Glomerular endothelial cell (primary cell): ENCODE results near the gene NRL. TPM values are rescaled to one million over a fixed set of nuclear protein-coding genes. Genes with fewer than 3 reads are reported as not detected.

Experiments
- DNase-seq: peaks from one replicate; pipeline ENCODE4 v3.0.0-alpha.2; 2011; ENCODE audit warnings: low read depth, low spot score; ENCODE audit errors: extremely low read depth
- total RNA-seq: library from RNA; depleted of rRNA; stranded (reverse); fragments of >200 nt; gene quantifications from 2 replicates; pipeline ENCODE4 v1.2.3, GENCODE V29; 2015

Gene NRL
- total RNA-seq, 1 donor from 2014 or later: 0.70 TPM

DNA sequence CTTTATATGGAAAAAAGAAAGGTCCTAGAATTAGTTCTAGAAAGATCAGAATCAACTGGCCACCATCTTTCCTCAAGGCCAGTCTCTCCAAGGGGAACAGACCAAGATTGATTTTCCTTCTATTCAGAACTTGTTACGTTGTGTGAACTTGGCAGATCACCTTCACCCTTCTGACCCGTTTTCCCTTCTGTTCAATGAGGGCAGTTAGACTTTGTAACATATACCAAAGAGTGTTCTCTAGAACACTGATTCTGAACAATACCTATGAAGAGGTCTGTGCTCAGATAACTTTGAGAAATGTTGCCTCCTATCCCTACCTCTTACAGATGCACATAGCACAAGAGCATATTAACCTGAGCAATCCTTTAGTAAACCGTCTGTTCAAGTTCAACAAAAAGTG, 31.3 kb downstream of the NRL start:
- DNase-seq: no peak

DNA sequence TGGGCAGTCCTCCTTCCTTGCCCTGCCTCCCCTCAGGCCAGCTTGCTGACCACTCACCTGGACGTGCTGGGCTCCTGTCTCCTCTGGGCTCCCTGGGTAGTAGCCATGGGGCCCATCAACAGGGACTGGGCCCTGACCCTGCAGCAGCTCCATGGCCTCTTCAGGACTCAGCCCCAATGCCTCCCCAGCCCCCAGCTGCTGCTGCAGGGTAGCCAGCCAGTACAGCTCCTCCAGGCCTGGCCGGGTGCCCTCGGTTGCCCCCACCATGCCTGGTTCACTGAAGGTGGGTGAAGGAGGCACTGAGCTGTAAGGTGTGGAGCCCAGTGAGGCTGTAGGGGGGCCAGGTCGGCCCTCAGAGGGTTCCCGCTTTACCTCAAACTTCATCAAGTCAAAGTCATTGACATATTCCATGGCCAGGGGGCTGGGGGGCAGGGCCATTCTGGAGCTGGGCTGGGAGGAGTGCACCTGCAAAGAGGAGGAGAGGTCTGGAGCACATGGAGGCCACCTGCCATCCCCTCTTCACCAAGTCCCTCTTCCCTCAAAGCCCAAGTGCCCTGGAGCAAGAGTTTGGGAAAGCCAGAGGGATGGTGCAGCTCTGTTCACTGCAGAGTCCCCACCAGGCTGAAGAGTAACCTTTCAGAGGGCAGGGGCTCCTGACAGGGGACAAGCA, 32.2 kb downstream of the NRL start:
- no peak for DNase-seq

DNA sequence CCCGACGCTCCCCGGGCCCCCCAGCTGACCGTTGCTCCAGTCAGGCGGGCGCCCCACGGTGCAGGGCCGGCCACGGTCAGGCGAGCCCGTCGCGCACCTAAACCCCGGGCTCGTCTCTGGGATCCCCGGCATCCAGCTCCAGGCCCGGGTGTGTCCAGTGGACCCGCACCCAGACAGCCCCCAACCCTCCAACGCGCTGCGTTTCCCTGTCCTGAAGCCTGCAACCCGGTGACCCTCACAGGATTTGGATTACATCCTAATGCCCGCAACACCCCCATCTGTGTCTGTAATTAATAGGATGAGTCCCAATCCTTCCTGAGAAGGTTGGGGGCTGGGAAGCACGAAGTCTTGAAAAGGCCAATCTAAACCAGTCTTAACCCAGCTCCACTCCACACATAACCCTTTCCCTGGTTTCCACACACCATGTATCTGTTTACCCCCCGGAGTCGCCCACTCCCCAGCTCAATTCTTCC, 33.0 kb downstream of the NRL start:
- no peak for DNase-seq

DNA sequence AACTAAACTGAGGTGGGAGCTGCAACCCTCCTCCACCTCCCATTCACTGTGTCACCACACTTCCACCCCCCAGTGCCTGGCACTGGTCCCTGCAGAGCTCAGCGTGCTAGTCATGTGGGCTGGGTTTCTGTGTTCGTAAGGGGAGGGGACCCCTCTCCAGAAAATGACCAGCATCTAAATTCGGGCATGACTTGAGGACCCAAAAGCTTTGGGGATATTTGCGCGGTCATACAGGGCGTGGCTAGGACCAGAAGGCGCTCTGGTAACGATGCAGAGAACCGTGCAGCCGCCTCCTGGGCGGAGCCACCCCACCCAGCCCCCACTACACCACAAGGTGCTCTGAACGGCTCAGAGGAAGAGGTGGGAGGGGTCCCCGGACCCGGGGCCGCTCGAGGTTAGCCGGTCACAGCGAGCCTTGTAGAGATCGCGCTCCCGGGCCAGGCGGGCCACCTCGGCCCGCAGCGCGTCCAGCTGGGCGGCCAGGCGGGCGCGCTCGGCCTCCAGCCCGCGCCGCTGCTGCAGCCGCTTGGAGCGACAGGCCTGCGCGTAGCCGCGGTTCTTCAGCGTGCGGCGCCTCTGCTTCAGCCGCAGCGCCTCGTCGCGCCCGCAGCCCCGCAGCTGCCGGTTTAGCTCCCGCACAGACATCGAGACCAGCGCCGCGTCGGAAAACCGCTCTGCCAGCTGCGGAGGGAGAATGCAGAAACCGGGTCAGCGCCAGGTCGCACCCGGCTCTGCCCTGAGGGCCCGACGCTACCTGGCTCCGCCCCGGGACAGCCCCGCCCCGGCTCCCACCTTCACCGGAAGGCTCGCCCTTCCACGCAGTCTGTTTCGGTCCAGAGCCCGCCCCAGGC, 33.6 kb downstream of the NRL start:
- DNase-seq: no peak

DNA sequence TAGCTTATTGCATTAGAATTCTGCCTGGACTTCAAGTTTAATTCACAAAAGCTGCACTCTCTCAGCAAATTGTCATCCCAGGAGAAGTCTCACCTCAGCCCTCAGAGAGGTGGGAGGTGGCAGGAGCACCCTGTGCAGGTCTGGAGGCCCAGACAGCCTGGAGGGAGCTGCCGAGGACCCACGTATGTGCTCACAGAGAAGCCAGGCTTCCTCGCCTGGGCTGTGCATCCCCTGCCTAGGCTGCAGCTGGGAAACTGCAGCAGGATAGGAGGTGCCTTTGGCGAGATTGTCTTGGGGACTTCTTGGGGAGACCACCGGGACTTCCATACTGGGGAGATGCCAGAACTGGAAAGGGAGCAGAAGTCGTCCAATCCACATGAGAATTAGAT, 34.6 kb downstream of the NRL start:
- no peak for DNase-seq

DNA sequence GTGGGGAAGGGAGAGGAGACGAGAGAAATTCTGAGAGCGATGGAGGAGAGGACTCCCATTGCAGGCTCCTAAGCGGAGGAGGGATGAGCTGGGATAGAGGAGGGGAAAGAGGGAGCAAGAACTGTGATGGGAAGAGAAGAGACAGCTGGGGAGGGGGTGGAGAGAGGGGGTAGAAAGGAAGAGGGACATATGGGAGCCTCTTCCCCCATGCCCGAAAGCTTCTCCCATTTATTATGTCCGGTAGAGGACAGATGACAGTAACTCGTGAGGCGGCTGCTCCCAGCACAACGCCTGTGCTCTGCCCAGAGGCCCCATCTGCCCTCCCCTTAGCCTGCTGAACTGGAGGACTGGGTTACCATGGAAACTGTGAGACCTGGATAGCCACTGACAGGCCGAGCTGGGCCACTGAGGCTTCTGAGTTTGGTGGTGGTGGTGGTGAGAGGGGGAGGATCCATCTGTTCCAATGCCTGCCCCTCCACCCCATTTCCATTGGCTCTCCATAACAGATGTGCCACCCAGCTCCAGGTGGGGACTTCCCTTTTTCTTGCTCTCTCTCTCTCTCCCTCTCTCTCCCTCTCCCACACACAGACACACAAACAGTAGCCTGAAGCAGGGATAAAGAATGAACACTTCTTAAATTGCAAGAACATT, 35.1 kb downstream of the NRL start:
- DNase-seq: no peak

DNA sequence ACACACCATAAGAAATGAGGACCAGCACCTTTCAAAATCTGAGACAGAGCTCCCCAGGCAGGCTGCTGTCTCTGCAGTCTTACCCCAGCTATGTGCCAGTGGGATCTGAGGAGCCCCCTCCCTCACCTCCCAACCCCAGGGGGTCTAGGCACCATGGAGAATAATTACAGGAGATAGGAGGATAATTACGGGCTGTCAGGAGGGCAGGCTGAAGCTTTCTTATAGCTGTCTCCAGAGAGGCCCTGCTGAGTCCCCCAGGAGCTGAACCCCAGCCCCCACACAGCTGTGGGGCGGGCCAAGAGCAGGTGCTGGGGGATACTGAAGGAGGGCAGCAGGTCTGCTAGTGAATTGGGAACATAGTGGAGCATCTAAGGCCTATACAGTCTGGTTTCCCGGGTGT, 36.6 kb downstream of the NRL start:
- DNase-seq: no peak

DNA sequence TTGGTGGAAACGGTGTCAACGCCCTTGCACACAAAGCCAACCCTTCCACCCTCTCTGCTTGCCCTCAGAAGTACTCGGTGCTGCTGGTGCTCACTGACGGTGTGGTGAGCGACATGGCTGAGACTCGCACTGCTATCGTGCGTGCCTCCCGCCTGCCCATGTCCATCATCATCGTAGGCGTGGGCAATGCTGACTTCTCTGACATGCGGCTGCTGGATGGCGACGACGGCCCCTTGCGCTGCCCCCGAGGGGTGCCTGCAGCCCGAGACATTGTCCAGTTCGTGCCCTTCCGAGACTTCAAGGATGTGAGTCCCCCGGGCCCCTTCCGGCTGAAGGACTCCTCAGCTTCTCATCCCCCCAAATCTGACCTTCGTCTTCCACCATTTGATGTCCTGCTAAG, 37.7 kb downstream of the NRL start:
- no peak for DNase-seq

DNA sequence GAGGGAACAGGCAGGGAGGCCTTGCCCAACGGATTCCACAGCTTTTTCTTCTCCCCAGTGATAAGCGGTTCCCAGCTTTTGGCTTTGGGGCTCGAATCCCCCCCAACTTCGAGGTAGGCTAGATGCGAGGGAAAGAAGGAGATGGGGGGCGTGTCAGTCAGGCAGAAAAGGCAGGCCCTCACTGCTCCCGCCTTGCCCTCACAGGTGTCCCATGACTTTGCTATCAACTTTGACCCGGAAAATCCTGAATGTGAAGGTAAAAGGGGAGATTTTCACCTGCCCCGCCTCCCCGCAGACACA, 38.5 kb downstream of the NRL start:
- DNase-seq: no peak

DNA sequence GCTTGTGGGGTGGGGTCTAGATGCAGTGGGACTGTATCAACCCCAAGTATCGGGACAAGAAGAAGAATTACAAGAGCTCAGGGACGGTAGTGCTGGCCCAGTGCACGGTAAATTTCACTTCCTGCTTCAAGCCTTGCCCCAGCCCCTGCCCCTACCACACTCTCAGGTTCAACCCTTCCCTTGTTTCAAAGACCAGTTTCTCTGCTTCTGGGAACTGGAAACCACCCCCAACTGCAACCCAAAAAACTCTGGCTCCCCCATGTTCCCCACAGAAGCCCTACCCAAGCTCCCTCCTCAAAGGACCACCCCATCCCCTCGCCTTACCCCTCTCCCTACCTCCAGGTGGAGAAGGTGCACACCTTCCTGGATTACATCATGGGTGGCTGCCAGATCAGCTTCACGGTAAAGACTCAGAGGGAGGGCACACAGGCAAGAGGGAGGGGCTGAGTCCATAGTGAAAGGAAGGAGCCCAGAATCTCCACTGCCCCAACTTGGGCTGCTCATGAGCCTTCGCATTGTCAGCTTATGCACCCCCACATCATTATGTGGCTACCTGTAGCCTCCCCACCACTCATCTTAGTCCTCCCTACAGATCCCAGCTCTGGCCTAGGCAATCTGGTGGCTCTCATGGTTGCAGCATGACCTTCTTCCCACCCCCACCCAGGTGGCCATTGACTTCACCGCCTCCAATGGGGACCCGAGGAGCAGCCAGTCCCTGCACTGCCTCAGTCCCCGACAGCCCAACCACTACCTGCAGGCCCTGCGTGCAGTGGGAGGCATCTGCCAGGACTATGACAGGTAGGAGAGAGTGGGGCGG, 39.1 kb downstream of the NRL start:
- no peak for DNase-seq

DNA sequence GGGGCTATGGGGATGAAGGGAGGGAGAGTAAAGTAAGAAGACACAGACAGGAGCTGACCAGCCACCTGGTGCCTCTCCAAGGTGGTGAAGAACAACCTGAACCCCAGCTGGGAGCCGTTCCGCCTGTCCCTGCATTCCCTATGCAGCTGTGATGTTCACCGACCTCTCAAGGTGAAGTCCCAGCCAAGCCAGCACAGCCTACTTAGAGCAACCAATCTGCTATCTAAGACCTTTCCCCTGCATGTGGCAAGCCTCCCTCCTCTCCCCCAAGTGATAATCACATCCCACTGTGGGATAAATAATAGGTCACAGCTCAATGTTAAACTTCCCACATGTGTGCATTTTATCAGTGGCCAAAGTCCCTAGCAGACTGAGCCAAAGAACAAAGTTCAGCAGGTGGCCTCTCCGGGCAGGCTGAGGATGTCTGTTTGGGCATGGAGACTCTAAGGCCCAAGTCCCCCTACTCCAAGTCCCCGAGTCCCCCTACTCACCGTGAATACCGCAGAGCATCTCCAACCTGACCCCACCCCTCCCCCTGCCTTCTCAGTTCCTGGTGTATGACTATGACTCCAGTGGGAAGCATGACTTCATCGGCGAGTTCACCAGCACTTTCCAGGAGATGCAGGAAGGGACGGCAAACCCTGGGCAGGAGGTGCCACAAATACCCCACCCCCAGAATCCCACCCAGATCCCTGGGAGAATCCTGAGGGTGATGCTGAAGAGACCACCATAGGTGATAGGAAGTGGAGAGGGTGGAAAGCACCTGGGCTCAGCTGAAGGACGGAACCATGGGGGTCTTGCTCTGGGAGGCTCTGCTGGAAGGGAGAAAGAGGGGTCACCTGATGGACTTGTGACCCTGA, 39.9 kb downstream of the NRL start:
- DNase-seq: no peak

DNA sequence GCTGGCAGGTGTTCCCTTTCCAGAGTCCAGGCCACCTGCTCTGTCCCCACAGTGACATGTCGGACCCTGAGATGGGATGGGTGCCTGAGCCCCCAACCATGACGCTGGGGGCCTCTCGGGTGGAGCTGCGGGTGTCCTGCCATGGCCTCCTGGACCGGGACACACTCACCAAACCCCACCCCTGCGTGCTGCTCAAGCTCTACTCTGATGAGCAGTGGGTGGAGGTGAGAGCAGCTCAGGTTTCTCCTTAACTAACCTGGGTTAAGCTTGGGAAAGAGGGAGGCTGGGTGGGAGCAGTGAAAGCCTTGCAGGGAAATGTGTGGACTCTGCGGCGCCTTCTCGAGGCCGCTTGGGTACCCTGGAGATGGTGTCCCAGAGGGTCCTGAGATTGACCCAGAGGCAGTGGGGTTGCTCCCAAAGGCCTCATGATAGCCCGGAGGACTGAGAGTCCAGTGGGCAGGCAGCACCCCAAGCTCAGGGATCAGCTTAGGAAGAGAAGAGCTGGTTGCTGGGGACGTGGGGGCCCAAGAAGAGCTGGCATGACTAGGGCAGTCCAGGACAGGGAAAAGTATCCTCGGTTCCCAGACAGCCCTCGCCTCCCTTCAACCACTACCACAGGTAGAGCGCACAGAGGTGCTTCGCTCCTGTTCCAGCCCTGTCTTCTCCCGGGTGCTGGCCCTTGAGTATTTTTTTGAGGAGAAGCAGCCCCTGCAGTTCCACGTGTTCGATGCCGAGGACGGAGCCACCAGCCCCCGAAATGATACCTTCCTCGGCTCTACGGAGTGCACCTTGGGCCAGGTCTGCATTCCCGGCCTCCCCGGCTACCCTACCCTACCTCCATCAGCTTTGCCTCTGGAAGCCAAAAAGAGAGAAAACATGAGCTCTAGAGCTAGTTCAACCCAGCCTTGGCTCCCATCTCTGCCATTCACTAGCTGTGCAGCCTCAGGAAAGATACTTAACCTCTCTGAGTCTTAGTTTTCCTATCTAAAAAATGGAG, 41.6 kb downstream of the NRL start:
- DNase-seq: no peak

DNA sequence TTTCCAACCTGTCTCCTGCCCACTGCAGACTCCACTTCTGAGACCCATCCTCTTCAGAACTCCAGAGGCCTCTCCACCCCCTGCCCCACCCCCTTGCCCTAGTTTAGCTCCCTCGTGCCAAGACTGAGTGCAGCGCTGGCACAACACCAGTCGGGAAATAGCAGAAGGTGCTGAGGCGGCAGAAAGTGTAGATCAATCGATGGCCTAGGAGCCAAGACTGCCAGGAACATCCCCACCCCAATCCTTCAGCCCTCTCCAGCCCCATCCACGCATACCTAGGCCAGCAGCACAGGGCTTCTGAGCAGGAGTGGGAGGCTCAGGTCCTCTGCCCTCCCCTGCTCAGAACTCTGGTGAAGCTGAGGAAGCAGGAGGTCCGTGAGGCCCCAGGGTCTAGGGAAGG, 42.3 kb downstream of the NRL start:
- DNase-seq: no peak

DNA sequence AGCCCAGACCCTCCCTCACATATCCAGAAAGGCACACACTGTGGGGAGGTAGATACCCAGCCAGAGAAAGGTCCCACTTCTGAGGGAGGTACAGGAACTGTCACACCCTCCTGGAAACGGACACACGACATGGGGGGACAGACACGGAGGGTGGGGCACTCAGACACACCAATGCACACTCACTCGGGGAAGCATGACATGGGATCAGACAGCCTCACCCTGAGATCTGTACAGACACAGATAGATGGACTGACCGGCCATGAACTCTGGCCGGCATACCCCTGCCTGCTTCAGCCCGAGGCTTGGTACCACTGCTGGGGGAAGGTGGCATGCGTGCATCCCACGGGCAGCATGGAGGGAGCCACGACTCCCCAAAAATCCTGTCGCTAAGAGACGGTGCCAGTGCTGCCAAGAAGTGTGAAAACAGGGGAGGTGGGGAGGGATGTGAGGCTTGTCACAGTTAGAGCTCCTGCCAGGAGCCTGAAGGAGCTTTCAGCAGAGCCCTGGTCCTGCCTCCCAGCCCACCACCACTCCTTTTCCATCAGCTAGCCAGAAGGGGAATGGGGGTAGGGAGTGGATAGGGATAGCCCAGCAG, 42.8 kb downstream of the NRL start:
- no peak for DNase-seq

DNA sequence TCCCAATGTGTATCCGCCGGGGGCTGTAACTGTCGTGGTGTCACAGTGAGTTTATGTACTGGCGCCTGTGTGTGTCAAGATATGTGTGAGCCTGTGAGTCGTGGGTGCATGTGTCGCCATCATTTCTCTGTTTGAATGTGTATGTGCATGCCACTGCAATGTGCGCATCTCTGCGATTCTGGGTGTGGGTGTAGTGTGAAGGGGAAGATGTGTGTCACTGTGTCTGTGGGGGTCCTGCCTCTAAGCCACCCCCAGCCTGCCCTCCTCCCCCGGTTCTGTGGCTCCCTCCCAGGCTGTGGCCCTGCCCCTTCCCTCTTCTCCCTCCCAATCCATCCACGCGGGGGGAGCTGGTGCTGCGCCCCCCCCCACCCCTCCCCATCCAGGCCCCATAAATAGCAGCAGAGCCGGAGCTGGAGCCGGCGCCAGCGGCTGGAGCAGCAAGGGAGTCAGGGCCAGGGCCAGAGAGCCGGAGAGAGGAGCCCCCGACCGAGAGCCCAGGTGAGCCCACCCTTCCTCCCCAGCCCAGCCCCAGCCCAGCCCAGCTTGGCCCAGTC, 43.5 kb downstream of the NRL start, which contains the start of gene CPNE6:
TSS of gene CPNE6 (plus strand) at position 419 of the 554 bp plus-strand sequence. CDS start 1,375 bp downstream, outside the sequence.
- DNase-seq: no peak

DNA sequence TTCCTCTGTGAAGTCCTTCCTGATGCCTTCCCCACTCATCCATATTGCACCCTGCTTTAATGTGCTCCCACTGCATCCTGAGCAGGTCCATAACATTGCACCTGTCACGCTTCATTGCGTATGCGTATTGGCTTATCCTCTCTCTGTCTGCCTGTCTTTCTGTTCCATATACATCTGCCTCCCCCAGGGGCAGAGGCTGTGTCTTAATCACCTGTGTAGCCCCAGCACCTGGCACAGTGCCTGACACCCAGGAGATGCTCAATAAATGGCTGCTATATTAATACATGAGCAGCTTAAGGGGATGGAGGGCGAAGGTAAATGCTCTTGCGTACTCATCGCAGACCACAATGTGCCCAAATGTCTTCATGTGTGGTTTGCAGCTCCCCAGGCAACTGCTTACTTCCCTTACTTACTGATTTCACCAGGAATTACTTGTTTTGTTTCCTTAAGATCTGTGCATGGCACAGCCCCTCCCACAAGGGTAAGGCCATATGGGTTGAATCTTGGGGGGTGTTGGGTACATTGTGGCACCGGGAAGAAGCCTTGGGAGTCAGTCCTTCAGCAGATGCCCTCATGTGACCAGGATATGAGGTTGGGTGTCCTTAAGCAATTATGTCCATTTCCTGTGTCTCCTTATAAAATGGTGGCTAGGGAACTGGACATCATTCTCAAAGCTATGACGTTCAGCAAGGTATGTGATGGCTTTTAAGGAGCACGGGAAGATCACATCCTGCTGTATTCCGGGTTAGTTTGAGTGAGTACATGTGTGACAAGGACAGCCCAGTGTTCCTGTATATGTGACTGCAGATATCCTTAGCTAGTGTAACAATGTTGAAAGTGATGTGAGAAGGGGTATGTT, 44.2 kb downstream of the NRL start:
- DNase-seq: no peak

DNA sequence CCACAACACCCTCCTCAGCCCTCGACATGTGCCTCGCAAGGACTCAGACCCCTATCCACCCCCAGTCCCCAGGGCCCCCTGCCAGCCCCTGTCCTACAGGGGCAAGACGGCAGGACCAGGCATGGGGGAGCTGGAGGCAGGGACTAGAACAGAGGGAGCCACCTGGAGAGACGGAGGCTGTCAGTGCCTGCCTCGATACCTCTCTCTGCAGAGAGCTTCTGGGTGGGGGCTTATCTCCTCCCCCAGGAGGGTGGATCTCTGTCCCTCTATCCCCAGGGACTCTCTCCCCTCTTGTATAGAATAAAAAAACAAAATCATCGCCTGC, 45.4 kb downstream of the NRL start:
- no peak for DNase-seq
